Sciatic nerve (tissue), 1 donor: Measurements from ENCODE around the gene URB2. TPM values are rescaled to one million over a fixed set of nuclear protein-coding genes. Genes with fewer than 3 reads are reported as not detected.

Experiments used
- total RNA-seq: library from RNA; stranded (reverse); fragmentation: NEBNext Ultra II Directional; extraction: Animal tissue kit (Norgen Biotek cat#: 25700); gene quantifications from one replicate; pipeline ENCODE4 v1.2.1, GENCODE V29; 2021
- donor health status: DM: no; HTN: no; CAD: no.

The URB2 gene
- total RNA-seq, 1 donor from 2014 or later, result 8.2 TPM

Other genes with a start within 250 kb of the URB2 start
- 0.45 TPM for gene ACTA1, start 192.2 kb upstream of the URB2 start, total RNA-seq
- gene NUP133, start 117.9 kb upstream of the URB2 start, total RNA-seq, result 35.8 TPM
- gene ABCB10, start 67.5 kb upstream of the URB2 start, total RNA-seq, result 16.1 TPM
- gene TAF5L, start 125 bp upstream of the URB2 start, total RNA-seq, result 15.2 TPM